HepG2 (cell line): ENCODE measurements around the gene ENTPD5. TPM values are rescaled to one million over a fixed set of nuclear protein-coding genes. Genes with fewer than 3 reads are reported as not detected.

ENCODE experiments used
- CHD4 ChIP-seq: fragments of 200-600 bp; sonication (generic); IDR thresholded peaks from 2 replicates; pipeline ENCODE4 v1.7.0; 2017; ENCODE audit warnings: mild to moderate bottlenecking, low read length, borderline replicate concordance
- ELF1 ChIP-seq: sonication (generic); formaldehyde crosslinking; IDR thresholded peaks from 2 replicates; pipeline ENCODE4 v1.4.0; 2020; ENCODE audit warnings: missing genetic modification reagents
- HDAC6 ChIP-seq: fragments of 200-600 bp; sonication (generic); IDR thresholded peaks from 2 replicates; pipeline ENCODE4 v1.7.0; 2017; ENCODE audit warnings: mild to moderate bottlenecking, antibody characterized with exemption, low read length, low read depth
- LCORL ChIP-seq, 2 experiments: fragments of 450-650 bp in 1 of 2; sonication (generic) in 1 of 2; formaldehyde crosslinking in 1 of 2; IDR thresholded peaks; 2 replicates each; pipeline versions ENCODE4 v1.5.0 to v1.6.1; 2017 to 2020; ENCODE audit warnings: antibody characterized with exemption in 1 of 2, missing genetic modification reagents in 1 of 2
- MTA1 ChIP-seq: sonication (generic); formaldehyde crosslinking; IDR thresholded peaks from 2 replicates; pipeline ENCODE4 v1.4.0; 2020; ENCODE audit warnings: missing genetic modification reagents, mild to moderate bottlenecking, borderline replicate concordance
- MTA3 ChIP-seq: sonication (generic); formaldehyde crosslinking; IDR thresholded peaks from 2 replicates; pipeline ENCODE4 v1.4.0; 2020; ENCODE audit warnings: missing genetic modification reagents
- MTERF4 ChIP-seq: sonication (generic); formaldehyde crosslinking; IDR thresholded peaks from 2 replicates; pipeline ENCODE4 v1.8.0; 2023; ENCODE audit warnings: mild to moderate bottlenecking, missing genetic modification reagents
- NR2F2 ChIP-seq: IDR thresholded peaks from 2 replicates; pipeline ENCODE4 v1.6.1; 2012; ENCODE audit warnings: low read depth, inconsistent platforms, borderline replicate concordance
- PRDM15 ChIP-seq: sonication (generic); formaldehyde crosslinking; IDR thresholded peaks from 2 replicates; pipeline ENCODE4 v1.4.0; 2020; ENCODE audit warnings: missing genetic modification reagents
- SAP130 ChIP-seq: IDR thresholded peaks from 2 replicates; pipeline ENCODE4 v1.6.1; 2016; ENCODE audit warnings: low read depth
- TAF15 ChIP-seq: fragments of 200-400 bp; formaldehyde crosslinking; IDR thresholded peaks from one replicate; pipeline ENCODE4 v1.6.1; 2018; ENCODE audit warnings: mild to moderate bottlenecking, low read depth, low read length; ENCODE audit not compliant: poor library complexity, severe bottlenecking
- TBX2 ChIP-seq: sonication (generic); formaldehyde crosslinking; IDR thresholded peaks from 2 replicates; pipeline ENCODE4 v1.5.0; 2020; ENCODE audit warnings: missing genetic modification reagents, mild to moderate bottlenecking, borderline replicate concordance
- TMF1 ChIP-seq: sonication (generic); formaldehyde crosslinking; IDR thresholded peaks from 2 replicates; pipeline ENCODE4 v1.8.1; 2022; ENCODE audit warnings: low read depth, missing genetic modification reagents
- U2AF2 ChIP-seq: fragments of 200-400 bp; formaldehyde crosslinking; IDR thresholded peaks from 2 replicates; pipeline ENCODE4 v1.6.1; 2017; ENCODE audit warnings: low read depth, mild to moderate bottlenecking, low read length
- ZBTB38 ChIP-seq: sonication (generic); formaldehyde crosslinking; IDR thresholded peaks from 2 replicates; pipeline ENCODE4 v1.5.1; 2020; ENCODE audit warnings: mild to moderate bottlenecking, missing genetic modification reagents
- ZBTB7A ChIP-seq: sonication (generic); formaldehyde crosslinking; IDR thresholded peaks from 2 replicates; pipeline ENCODE4 v1.8.0; 2022; ENCODE audit warnings: mild to moderate bottlenecking, missing genetic modification reagents
- ZFAT ChIP-seq: sonication (generic); formaldehyde crosslinking; conservative IDR thresholded peaks from 2 replicates; pipeline ENCODE4 v1.8.1; 2023; ENCODE audit warnings: missing genetic modification reagents, inconsistent platforms
- ZNF225 ChIP-seq: sonication (generic); formaldehyde crosslinking; IDR thresholded peaks from 2 replicates; pipeline ENCODE4 v1.4.0; 2020; ENCODE audit warnings: mild to moderate bottlenecking, missing genetic modification reagents
- ZNF451 ChIP-seq: sonication (generic); formaldehyde crosslinking; IDR thresholded peaks from 2 replicates; pipeline ENCODE4 v1.5.0; 2020; ENCODE audit warnings: mild to moderate bottlenecking, missing genetic modification reagents
- ZNF484 ChIP-seq: sonication (generic); formaldehyde crosslinking; IDR thresholded peaks from 2 replicates; pipeline ENCODE4 v1.5.1; 2020; ENCODE audit warnings: mild to moderate bottlenecking, low read depth, missing genetic modification reagents, borderline replicate concordance
- ZNF607 ChIP-seq: sonication (generic); formaldehyde crosslinking; IDR thresholded peaks from 2 replicates; pipeline ENCODE4 v1.5.1; 2020; ENCODE audit warnings: missing genetic modification reagents, mild to moderate bottlenecking, borderline replicate concordance
- ZNF879 ChIP-seq: sonication (generic); formaldehyde crosslinking; IDR thresholded peaks from 2 replicates; pipeline ENCODE4 v1.8.1; 2023; ENCODE audit warnings: missing genetic modification reagents
- ZSCAN25 ChIP-seq: sonication (generic); formaldehyde crosslinking; IDR thresholded peaks from 2 replicates; pipeline ENCODE4 v1.8.0; 2022; ENCODE audit warnings: mild to moderate bottlenecking, missing genetic modification reagents
- polyA plus RNA-seq, 8 experiments: library from polyadenylated mRNA; depleted of rRNA in 3 of 8; stranded (reverse) in 7 of 8; unstranded in 1 of 8; fragments of >200 nt; fragmentation: Illumina TruSeq in 4 of 8; extraction: Trizol in 4 of 8; gene quantifications; 2 replicates each; pipeline versions ENCODE4 v1.2.1 to v1.2.3, GENCODE V29; 2011 to 2016; ENCODE audit warnings: low read depth in 4 of 8, missing spikeins in 1 of 8, mixed read lengths in 1 of 8; ENCODE audit not compliant: insufficient read depth in 1 of 8
- total RNA-seq, 5 experiments: library from RNA; depleted of rRNA; stranded (reverse); fragments of >200 nt; fragmentation: Illumina TruSeq; extraction: Trizol; gene quantifications; 2 replicates each; pipeline ENCODE4 v1.2.3, GENCODE V29; 2016; ENCODE audit warnings: low read depth in 1 of 5
- TF ChIP-seq, protein P1 (sequence below): sonication (generic); formaldehyde crosslinking; conservative IDR thresholded peaks from 2 replicates; pipeline ENCODE4 v1.4.0; 2020; ENCODE audit warnings: missing genetic modification reagents

Gene ENTPD5
- total and polyA plus RNA-seq, 2 of the 13 experiments (the other 11 are each of a cell fraction or from before 2014, with no cell fraction given) = 33.8 to 43.3 TPM

DNA sequence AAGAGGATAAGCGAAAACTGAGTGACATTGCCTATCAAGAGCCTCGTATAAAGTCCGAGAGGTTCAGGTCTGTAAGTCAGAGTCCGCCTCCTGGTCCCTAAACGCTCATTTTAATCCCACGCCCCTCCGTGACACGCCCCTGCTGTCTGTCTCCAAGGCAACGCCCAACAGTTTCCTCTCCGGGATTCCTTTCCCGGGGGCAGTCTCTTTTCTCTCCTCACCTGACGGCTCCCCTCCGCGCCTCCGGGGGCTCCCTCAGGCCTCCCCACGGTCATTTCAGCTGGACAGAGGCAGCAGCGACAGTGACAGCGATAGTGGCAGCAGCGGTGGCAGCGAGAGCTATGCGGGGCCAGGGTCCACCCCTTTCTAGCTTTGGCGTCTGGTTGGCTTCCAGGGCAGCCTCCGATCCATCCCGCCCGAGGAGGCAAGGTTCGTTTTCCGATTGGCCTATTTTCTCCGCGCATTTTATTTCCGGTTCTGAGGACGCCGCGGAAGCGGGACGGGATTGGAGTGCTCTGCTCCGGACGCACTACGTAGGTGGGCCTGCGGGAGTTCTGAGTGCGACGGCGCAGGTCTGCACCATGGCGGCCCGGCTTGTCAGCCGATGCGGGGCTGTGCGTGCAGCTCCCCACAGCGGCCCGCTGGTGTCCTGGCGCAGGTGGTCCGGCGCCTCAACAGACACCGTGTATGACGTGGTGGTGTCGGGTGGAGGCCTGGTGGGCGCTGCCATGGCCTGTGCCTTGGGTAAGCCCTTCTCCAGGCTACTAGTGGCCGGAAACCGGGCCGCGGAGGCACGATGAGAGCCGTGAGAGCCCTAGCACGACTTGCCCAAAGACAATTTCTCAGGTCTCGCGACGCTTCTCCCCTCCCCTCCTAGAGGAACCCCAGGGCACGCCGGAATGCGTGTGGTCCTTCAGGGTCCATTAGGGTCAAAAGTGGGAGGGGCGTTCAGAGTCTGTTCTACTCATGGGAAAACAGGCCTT is 69.0 kb downstream of the ENTPD5 start, which contains the start of the genes COQ6 and FAM161B (continued):
- TF ChIP-seq, protein P1, sequence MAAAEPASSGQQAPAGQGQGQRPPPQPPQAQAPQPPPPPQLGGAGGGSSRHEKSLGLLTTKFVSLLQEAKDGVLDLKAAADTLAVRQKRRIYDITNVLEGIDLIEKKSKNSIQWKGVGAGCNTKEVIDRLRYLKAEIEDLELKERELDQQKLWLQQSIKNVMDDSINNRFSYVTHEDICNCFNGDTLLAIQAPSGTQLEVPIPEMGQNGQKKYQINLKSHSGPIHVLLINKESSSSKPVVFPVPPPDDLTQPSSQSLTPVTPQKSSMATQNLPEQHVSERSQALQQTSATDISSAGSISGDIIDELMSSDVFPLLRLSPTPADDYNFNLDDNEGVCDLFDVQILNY = 0 out of 2 replicates have a peak, but pooled peaks have one; percentile 52
- TF ChIP-seq LCORL (IDR thresholded peaks at IDR 0.05) (no peak), LCORL (CRISPR knock-in tag; IDR thresholded peaks at IDR 0.05) (peak; percentile 56; the same call in 1 of the 2 replicates), U2AF2 (no peak), SAP130 (peak; percentile 85), ZNF607 (CRISPR knock-in tag) (peak; percentile 76; the same call in 1 of the 2 replicates), PRDM15 (peak; percentile 85), ZNF484 (CRISPR knock-in tag) (no peak), HDAC6 (no peak), MTA1 (CRISPR knock-in tag) (peak; percentile 39; the same call in 1 of the 2 replicates), ZNF879 (CRISPR knock-in tag) (peak; percentile 83; the same call in 1 of the 2 replicates), ZNF225 (CRISPR knock-in tag) (peak; percentile 86), ZFAT (CRISPR knock-in tag) (no peak), ZSCAN25 (peak; percentile 70), TAF15 (no peak), ZBTB7A (CRISPR knock-in tag) (no peak; the same call in 1 of the 2 replicates), TMF1 (peak; percentile 83), TBX2 (peak; percentile 90), MTA3 (CRISPR knock-in tag) (no peak), MTERF4 (CRISPR knock-in tag) (peak; percentile 57; the same call in 1 of the 2 replicates), CHD4 (no peak), ZBTB38 (CRISPR knock-in tag) (peak; percentile 81; the same call in 1 of the 2 replicates), ZNF451 (CRISPR knock-in tag) (peak; percentile 76; the same call in 1 of the 2 replicates), NR2F2 (0 out of 2 replicates have a peak, but pooled peaks have one; percentile 43), ELF1 (CRISPR knock-in tag) (peak; percentile 92)
